NCI-H2029 (cell line): ENCODE data around the gene CORO1C.

ENCODE experiments used
- DNase-seq: peaks from one replicate; lab custom pipeline; 2025; lab: John Stamatoyannopoulos, UW

CORO1C gene

DNA sequence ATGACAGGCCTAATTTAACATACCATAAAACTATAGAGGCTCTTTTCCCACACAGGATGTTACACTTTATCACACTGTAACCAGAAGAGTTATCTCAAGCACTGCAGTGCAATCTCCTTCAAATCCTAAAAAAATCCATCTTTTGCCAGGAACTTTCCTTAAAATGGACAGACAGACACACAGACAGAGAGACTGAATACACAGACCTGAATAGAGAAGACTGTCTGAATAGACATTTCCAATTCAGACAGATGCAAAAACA is 6.5 kb downstream of the CORO1C start:
- DNase-seq: no peak

DNA sequence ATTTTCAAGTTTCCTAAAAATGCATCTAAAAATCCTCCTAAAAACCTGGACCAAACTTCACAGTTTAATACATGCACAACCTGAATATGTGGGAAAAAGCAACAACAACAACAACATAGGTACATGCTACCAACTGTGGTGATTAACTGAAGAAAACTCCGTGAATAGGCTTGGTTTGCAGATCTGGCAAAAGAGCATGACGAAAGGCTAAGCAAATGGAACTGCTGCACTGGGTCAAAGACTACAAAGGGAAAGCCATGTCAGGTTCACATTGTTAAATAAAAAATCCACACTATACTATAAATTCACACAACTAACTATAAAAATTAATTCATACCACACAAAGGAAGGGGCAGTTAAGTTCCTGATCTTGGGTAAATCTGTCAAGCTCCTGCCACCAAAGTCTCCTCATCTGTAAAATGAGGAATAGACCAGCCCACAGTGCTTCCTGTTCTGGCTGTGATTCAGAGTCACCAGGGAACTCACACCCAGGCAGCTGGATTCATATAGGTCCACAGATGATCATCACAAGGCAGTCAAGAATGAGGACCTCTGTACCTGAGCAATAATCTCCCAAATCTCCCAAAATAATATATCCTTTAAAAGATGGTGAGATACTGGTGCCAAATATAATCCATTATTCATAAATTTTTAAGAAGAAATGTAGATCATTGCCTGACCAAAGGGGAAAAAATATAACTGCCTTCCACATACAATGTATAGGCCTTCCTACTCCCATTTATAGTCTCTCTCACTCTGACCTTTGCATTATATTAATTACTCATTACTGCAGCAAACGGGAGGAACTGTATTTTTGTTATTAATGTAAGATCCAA is 7.0 kb downstream of the CORO1C start:
- DNase-seq: no peak

DNA sequence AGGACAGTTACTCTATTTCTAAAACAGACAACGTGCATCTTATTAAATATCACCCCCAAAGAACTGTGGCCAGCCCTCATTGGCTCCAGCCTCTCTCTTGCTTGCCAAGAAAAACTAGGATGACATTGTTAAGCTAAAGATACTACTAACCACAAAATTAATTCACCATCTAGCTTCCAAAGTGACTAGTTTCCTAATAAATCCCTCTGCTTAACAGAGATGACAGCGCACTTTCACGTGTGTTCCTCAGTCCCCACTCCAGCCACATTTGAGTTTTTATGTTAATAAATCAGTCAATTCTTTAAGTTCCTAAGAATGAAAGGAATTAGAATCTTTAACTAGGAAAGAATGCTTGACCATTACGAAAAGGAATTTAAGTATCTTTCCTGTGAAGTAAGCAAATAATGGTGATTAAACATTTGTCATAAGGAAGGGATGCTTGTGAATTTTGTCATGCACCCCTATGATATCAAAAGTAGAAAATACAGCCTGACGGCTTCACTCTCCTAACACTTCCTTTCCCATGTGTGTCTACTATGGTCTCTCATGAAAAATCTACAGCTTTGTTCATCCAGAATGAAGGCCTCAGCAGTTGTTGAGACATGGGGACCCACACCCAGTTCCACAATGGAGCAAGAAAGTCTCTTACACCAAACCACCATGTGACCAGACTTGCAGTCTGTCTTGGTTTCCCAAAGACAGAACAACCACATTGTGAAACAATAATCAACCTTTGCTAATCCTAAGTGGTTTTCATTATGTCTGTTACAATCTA is 8.1 kb downstream of the CORO1C start:
- no peak for DNase-seq

DNA sequence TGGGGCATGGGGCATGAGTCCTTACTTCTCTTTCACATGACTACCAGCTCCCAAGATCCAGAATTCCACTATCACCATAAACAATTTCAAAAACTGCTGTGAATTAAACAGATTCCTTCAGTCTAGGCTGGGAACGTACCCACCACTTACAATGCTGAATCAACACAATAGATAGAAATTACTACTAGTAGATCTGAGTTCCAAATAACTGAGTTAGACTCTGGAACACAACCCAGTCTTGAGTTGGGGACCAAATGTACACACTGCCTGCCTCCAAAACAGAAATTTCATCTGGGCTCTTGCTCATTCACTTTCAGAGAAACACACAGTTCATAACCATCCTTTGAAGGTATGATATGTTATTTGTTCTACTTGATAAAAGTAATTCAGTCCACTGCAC is 8.9 kb downstream of the CORO1C start:
- DNase-seq: no peak

DNA sequence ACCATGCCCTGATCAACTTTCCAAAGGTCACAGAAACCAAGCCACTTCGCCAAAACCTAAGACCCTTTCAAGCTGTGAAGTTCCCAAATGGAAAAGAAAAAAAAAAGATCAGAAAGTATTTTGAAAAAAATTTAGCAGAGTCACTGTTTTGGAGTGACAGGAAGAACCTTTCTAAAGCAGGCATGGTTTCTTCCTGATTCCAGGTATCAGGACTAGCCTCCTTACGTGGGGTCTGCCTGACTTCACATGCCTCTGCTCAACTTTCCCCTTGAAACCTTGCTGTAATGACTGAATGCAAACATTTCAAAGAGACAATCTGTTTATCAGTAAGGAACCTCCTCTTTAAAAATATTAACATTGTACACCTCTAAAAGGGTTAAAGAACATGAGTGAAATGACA is 9.5 kb downstream of the CORO1C start:
- DNase-seq: no peak

DNA sequence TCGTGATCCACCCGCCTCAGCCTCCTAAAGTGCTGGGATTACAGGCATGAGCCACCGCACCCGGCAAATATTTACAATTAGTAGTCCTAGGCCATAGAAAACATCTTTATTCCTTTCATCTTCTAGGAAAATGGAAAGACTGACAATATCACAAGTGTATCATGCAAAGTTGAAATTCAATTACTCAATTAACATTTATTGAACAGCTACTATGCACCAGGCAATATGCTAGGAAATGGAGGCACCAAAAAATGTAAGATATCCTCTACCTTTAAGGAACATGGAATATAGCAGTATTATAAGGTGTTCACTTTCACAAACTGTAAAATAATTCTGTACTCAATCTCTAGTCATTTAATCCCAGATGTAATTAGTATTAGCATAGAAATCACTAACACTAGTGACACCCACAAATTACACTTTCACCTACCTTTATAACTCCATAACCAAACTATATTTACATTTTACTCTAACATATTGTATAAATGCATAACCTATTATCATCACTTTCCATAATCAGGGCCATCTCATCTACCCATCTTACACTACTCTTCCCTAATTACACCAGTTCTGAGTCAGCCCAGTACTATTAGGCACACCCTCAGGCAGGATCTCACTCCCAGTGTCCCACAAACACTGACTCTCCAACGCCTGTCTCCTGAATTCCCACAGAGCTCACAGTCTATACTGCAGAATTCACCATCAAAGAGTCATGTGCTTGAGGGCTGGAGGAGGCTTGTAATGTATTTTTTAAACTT is 10.4 kb downstream of the CORO1C start:
- DNase-seq: no peak

DNA sequence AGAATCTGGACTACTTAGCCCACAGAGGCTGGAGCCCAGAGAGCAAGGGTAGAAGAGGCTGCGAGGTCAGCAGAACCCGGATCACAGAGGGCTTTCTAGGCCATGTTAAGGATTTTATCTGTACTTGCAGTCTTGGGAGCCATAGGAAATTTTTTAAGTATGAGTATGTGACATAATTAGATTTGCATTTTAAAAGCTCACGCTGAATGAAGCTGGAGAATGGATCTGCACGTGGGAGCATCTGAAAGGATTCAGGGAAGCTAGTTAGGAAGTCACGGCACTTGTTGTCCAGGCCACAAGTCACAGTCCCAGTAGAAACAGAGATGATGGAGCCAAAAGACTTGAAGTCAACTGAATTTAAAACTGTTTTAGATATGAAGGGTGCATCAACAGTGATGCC is 14.1 kb downstream of the CORO1C start:
- no peak for DNase-seq

DNA sequence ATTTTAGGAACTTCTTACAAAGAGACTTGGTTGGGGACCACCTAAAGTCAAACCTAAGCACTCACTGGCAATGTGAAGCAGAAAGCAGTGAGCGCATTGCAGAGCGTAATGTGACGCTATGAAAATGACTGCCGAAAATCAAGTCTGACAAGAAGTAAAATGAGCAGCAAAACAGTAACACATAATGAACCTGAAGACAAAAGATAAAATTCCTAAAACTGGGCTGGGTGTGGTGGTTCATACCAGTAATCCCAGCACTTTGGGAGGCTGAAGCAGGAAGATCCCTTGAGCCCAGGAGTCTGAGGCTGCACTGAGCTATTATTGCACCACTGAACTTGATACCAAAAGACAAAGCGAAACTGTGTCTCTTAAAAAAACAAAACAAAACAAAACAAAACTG is 16.5 kb downstream of the CORO1C start:
- DNase-seq: no peak

DNA sequence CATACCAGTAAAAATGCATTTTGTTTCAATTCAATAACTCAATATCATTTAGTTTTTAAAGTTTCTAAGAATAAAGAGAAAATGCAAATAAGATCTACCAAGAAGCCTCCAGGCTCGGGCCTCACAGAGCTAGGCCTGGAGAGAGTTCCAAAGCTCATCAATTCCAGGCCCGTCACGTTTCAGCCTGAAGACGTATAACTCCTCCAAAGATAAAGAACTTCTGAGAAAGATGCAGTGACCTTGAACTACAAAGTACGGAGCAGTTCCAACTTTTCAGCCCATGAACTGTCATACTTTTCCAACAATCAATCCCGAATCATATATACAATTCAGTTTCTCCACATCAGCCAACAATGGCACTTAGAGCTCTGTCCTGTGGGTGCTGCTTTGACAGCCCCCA is 17.8 kb downstream of the CORO1C start:
- no peak for DNase-seq

DNA sequence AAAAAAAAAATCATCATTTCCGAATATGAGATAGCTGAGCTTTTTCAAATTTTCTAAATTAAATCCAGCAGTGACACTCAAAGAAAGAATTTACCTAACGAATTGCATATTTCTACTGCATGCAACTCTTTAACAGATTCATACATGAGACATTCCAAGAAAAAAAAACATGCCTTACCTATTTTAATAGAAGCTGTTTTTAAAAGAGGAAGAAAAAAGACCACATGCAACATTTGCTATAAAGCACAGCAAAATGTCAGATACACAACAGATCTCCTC is 18.5 kb downstream of the CORO1C start:
- DNase-seq: no peak

DNA sequence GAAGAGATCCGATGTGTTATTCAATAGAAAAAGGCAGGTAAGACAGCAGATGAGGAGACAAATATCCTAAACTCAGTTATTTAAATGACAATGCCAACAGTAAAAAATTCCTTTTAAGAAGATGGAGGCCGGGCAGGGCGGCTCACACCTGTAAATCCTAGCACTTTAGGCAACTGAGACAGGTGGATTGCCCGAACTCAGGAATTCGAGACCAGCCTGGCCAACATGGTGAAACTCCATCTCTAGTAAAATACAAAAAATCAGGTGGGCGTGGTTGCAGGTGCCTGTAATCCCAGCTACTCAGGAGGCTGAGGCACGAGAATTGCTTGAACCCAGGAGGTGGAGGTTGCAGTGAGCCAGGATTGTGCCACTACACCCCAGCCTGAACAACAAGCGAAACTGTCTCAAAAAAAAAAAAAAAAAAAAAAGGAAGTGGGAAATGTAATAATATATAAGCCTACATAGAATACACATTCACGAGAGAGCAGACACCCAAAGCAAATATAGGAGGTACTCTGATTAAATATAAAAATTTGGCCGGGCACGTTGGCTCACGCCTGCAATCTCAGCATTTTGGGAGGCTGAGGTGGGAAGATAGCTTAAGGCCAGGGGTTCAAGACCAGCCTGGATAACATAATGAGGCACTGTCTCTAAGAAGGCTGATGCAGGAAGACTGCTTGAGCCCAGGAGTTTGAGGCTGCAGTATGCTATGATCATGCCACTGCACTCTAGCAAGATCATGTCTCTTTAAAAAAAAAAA is 19.0 kb downstream of the CORO1C start:
- DNase-seq: no peak

DNA sequence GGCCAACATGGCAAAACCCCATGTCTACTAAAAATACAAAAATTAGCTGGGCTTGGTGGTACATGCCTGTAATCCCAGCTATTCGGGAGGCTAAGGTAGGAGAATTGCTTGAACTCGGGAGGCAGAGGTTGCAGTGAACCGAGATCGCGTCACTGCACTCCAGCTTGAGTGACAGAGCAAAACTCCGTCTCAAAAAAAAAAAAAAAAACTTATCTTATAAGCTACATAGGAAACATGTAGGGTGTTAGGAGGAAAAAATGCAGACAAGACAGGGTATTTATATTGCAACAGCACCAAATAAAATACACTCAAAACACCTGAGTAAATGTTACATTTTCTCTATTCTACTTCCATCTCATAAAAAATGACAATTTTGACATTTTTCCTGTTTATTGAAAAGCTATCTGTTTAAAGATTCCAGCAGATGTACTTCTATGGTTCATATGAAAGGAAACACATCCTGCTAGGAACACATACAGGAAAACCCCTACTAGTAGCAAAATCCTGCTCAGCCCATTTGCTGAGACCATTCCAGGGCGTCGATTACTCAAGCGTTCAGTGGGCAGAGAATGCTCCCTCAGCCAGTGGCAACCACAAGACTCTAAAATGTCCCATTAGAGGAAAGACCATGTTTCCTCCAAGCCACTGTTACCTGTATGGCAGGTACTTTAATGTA is 19.7 kb downstream of the CORO1C start:
- no peak for DNase-seq

DNA sequence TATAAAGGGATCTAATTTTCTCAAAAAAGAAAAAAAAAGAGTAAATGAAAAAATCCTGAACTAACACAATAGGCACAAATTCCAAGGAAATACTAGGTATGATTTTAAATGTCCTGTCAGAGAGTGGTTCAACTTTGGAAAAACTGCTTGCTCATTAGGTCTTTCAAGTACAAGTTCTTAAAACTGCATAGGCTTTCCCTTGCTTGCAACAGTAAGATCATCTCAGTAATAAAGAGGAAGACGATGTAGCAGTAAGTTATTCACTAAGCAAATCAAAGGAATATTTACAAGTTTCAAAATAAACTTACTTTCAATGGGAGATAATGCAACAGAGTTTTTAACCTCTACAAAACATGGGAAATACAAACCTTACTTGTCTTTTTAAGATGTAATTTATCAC is 21.6 kb downstream of the CORO1C start:
- no peak for DNase-seq

DNA sequence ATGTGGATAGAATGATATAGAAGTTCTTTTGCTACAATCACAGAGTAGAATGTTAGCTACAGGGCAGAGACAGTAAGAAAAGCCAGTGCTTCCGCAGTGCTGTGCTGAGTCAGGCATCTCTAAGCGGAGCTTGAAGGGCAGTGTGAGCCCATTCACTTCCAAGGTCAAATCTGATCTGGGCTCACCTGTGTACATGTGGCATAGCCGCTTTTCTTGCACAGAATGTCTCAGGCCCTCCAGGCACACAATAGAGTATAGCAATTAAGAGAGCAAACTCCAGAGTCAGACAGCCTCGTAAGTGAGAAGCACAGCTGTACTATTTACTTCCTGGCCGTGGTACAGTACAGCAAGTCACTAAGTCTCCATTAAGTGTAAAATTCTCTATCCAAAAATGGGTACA is 26.8 kb downstream of the CORO1C start:
- no peak for DNase-seq

DNA sequence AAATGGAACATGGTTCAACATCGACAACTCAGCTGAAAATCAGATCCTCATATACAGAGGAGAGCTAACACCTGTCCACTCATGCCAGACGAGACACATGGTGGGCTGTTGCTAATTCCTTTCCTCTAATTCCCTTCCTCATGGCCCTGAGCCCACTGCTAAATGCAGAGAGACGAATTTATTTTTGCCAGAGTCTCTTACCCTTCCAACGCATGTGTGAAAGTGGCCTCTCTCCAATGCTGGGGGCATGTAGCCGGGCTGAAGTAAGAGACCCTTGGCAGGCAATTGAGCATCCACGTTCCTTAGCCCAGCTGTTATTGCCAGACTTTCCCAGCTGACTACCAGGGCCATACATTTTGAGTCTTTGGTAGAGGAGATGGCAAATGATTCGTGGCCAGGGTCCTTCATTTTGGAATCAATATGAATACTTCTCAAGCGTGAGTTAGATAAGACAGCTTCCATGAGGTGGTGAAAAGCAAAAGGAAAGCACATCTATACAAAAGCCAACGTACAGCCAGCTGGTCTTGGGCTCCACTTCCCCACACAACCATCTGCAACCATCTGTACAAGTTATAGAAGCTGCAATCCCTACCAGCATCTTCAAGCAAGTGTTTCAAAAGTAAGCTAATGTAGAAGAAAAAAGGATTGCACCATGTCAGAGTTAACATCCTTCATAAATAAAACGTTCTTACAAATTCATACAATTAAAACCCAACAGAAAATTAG is 28.6 kb downstream of the CORO1C start:
- DNase-seq: no peak

DNA sequence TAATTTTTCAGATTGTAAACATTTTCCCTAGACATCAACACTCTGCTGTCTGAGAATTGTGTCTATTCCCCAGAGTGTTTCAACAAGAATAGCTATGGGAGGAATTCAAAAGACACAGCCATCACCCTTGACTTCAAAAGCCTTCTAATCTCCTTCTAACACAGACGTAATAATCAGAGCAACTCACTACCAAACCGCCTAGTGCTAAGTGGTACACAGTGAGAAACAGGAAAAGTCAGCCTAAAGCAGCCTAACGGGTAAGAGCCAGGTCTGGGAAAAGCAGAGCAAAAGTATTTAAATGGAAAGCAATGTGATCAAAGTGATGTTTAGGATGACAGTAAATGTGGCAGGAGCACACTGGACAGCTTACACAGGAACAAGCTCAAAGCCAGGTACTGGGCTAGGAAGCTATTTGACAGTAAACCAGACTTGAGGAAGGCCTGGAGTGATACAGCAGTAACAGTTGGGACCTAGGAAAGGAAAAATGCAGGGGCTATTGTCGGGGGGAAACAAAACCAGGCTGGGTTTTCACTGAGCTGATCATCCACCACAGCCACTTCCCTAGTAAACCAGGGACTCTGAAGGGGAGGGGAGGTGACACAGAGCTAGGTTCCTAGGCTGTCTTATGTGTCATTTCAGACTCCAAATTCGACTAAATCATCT is 29.4 kb downstream of the CORO1C start:
- no peak for DNase-seq

DNA sequence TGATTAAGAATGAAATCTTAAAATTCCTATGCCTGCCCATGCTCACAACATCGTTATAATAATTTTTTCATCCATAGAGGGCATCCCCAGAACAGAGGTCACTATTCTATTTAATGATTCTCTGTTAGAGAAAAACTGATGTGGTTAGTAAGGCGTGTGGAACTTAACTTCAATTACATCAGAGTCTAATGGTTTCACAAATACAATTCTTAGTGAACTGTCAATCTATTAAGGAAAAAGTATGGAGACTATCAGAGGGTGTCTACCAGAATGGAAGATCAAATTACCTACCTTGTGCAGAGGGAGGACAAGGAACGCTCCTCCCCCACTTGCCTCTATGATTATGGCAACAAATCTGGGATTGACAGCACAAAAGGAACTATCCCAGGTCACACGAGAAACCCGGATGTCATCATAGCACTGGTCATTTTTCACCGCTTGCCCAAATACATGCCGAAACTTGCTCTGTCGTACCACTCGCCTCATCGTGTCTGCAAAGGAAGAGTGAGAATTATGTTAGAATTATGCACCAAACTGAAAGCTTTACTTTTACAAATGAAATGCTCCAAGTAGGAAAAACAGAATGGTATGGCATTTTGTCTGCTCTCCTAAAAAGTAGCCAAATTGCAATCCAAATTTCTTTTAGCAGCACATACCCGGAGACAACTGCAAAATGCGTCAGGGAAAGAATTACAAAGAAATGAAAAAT is 30.3 kb downstream of the CORO1C start:
- DNase-seq: no peak

DNA sequence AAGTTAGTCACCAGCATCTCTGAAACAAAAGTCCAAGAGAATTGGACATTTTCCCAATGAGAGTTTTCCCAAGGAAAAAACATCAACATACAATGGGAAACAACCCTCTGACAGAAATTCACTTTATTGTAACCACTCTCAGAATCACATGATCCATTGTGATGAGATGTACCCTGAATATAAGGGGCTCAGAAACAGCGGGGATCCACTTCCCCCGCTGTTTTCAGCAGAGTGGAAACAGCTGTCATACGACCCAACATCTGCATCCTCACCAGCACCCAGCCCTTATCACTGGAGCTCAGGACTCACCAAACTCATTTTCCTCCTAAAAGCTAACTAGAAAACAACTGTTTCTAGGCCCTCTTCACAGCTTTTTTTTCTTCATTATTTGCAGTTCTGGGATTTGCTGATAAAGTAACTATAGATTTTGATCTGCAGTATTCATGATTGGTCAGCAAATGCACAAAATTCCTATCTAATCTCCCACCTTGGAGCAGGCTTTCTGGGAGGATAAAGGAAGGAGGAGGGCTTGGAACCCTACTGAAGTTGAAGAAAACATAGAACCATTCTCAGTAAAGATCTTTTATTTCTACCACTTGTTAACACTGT is 31.3 kb downstream of the CORO1C start:
- no peak for DNase-seq

DNA sequence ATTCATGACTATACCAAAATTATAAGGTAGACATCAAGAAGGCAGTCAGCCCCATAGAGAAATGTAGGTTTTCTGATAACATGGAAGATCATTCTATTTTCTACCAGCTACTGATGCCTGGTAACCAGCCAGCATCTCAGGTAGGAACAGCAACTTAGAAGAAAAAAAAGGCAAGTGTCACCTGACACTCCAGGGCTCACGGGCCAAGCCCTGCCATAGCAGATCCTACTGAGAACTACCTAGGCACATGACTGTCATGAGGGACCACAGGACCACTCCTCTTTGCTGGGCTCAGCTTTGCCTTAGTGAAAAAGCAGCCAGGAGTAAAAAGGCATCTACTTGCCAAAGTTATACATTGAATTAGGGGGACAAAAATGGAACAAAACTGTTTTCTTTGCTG is 33.4 kb downstream of the CORO1C start:
- no peak for DNase-seq

DNA sequence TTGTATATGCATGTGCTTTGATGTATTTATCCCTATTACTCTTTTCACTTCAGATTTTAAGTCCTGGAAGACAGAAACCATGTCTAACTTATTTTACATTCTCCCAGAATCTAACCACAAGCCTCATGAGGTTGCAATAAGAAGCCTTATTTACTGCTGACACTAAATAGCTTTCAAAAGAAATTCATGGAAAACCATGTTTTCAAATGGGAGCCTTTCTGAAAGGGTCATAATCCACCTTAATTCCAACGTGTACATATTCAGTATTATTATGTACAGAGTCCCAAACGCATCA is 34.4 kb downstream of the CORO1C start:
- no peak for DNase-seq
